Neural progenitor cell (in vitro differentiated cells): ENCODE measurements around the gene UNG. TPM values are rescaled to one million over a fixed set of nuclear protein-coding genes. Genes with fewer than 3 reads are reported as not detected.

Experiments
- DNase-seq: peaks from one replicate; pipeline ENCODE4 v3.0.0-alpha.2; 2016; ENCODE audit warnings: low spot score
- H2AFZ ChIP-seq: fragments of 200-600 bp; sonication (generic); replicated peaks from 2 replicates; pipeline ENCODE4 v1.6.1; 2016; ENCODE audit warnings: antibody characterized with exemption
- H3F3A ChIP-seq: fragments of 200-600 bp; sonication (generic); 2 replicates; pipeline ENCODE4 v1.6.1; 2016; ENCODE audit warnings: antibody characterized with exemption, low read depth
- H3K27ac ChIP-seq: fragments of 200-600 bp; sonication (generic); 2 replicates; pipeline ENCODE4 v1.5.1; 2016; ENCODE audit warnings: mild to moderate bottlenecking
- H3K27me3 ChIP-seq: fragments of 200-600 bp; sonication (generic); 2 replicates; pipeline ENCODE4 v1.6.1; 2016; ENCODE audit warnings: mild to moderate bottlenecking, moderate library complexity
- H3K36me3 ChIP-seq: fragments of 200-600 bp; sonication (generic); 2 replicates; pipeline ENCODE4 v1.5.1; 2016
- H3K4me1 ChIP-seq: fragments of 200-600 bp; sonication (generic); 2 replicates; pipeline ENCODE4 v1.6.1; 2016; ENCODE audit warnings: mixed run types
- H3K4me2 ChIP-seq: fragments of 200-600 bp; sonication (generic); 2 replicates; pipeline ENCODE4 v1.6.1; 2016
- H3K4me3 ChIP-seq: fragments of 200-600 bp; sonication (generic); 2 replicates; pipeline ENCODE4 v1.5.1; 2016
- H3K79me2 ChIP-seq: fragments of 200-600 bp; sonication (generic); 2 replicates; pipeline ENCODE4 v1.6.1; 2016; ENCODE audit warnings: low read depth
- H3K9ac ChIP-seq: fragments of 200-600 bp; sonication (generic); 2 replicates; pipeline ENCODE4 v1.6.1; 2016
- H3K9me3 ChIP-seq: fragments of 200-600 bp; sonication (generic); 2 replicates; pipeline ENCODE4 v1.5.1; 2016; ENCODE audit warnings: low read depth
- H4K20me1 ChIP-seq: fragments of 200-600 bp; sonication (generic); 2 replicates; pipeline ENCODE4 v1.6.1; 2016; ENCODE audit warnings: low read depth
- H3K27ac Mint-ChIP-seq: 3 replicates; pipeline ENCODE4 v1.8.0; 2021; ENCODE audit warnings: mixed read lengths
- H3K27me3 Mint-ChIP-seq: 2 replicates; pipeline ENCODE4 v1.8.0; 2022; ENCODE audit warnings: low read depth, mild to moderate bottlenecking, inconsistent platforms, moderate library complexity, mixed read lengths; ENCODE audit not compliant: insufficient read depth
- H3K36me3 Mint-ChIP-seq: 3 replicates; pipeline ENCODE4 v1.8.0; 2021; ENCODE audit warnings: mixed read lengths
- H3K4me1 Mint-ChIP-seq: 3 replicates; pipeline ENCODE4 v1.8.0; 2021; ENCODE audit warnings: mixed read lengths
- H3K4me3 Mint-ChIP-seq: 3 replicates; pipeline ENCODE4 v1.8.0; 2021; ENCODE audit warnings: mild to moderate bottlenecking, moderate library complexity, mixed read lengths
- H3K9me3 Mint-ChIP-seq: 3 replicates; pipeline ENCODE4 v1.8.0; 2020; ENCODE audit warnings: mixed read lengths
- EZH2 ChIP-seq: fragments of 200-600 bp; sonication (generic); IDR thresholded peaks from 2 replicates; pipeline ENCODE4 v1.6.1; 2017; ENCODE audit warnings: antibody characterized with exemption, mild to moderate bottlenecking, moderate library complexity
- EZH2phosphoT487 ChIP-seq: fragments of 200-600 bp; sonication (generic); IDR thresholded peaks from 2 replicates; pipeline ENCODE4 v1.6.1; 2017; ENCODE audit warnings: antibody characterized with exemption
- total RNA-seq: library from RNA; depleted of rRNA; stranded (reverse); fragments of >200 nt; gene quantifications from 2 replicates; pipeline ENCODE4 v1.2.3, GENCODE V29; 2015; ENCODE audit warnings: low replicate concordance
- TF ChIP-seq, protein P1 (sequence below): fragments of 200-600 bp; sonication (generic); IDR thresholded peaks from 2 replicates; pipeline ENCODE4 v1.5.1; 2017; ENCODE audit warnings: antibody characterized with exemption, mild to moderate bottlenecking

UNG gene
- total RNA-seq, 1 donor from 2014 or later = 71.0 TPM

GRCh38 chr12:109126784-109127183 lies 29.4 kb downstream of the UNG start:
- no peaks in the 10 kb centered on the region for H3K36me3 Mint-ChIP-seq
- TF ChIP-seq EZH2 (no peak), EZH2phosphoT487 (no peak)
- TF ChIP-seq, protein P1, sequence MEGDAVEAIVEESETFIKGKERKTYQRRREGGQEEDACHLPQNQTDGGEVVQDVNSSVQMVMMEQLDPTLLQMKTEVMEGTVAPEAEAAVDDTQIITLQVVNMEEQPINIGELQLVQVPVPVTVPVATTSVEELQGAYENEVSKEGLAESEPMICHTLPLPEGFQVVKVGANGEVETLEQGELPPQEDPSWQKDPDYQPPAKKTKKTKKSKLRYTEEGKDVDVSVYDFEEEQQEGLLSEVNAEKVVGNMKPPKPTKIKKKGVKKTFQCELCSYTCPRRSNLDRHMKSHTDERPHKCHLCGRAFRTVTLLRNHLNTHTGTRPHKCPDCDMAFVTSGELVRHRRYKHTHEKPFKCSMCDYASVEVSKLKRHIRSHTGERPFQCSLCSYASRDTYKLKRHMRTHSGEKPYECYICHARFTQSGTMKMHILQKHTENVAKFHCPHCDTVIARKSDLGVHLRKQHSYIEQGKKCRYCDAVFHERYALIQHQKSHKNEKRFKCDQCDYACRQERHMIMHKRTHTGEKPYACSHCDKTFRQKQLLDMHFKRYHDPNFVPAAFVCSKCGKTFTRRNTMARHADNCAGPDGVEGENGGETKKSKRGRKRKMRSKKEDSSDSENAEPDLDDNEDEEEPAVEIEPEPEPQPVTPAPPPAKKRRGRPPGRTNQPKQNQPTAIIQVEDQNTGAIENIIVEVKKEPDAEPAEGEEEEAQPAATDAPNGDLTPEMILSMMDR = no peak
- no peaks in the 10 kb centered on the region for H3K79me2 ChIP-seq

DNA sequence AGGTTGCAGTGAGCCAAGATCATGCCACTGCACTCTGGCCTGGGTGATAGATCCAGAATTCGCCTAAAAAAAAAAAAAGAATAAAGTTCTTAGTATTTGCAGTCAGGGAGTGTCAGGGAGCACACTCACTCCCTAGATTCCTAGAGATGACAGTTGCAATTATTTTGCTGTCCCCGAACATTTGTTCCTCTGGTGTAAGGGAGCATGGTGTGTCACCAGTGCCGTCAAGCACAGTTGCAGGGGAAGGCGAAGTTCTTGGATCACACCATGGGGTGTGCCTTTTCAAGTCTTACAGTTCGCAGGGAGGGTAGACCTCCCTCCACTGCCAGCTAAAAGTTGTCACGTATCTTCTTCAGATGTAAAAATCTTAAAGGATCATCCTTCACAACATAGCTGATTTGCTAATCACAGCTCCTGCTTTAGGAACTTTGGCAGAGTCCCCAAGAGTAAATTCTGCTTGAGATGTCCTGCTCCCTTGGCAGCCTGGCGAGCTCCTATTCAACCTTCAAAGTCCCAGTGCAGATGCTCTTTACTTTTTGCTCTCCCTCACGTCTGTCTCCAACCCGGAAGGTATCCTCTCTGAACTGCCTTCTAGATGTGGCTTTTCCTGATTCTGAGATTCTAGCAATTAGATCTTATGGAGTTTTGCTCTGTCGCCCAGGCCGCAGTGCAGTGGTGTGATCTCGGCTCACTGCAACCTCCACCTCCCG lies 30.3 kb downstream of the UNG start:
- Mint-ChIP-seq H3K27ac (no peak overlapping the region), H3K36me3 (no peaks in the 10 kb centered on the region)

More at GRCh38 chr12:109126784-109127183, 29.4 kb downstream of the UNG start:
- Histone ChIP-seq H4K20me1 (no peaks in the 10 kb centered on the region), H3K27ac (no peak overlapping the region), H3K9me3 (no peaks in the 10 kb centered on the region), H3K36me3 (no peaks in the 10 kb centered on the region), H3K9ac (no peak overlapping the region), H3K4me3 (no peak overlapping the region), H3K27me3 (no peaks in the 10 kb centered on the region), H3K4me2 (no peak overlapping the region), H3K4me1 (peaks cover 6% of the 10 kb centered on the region), H3F3A (no peaks in the 10 kb centered on the region), H2AFZ (no peak overlapping the region)
- Mint-ChIP-seq H3K4me3 (no peak overlapping the region), H3K27ac (no peak overlapping the region), H3K4me1 (peaks cover 3% of the 10 kb centered on the region), H3K27me3 (peaks cover under 1% of the 10 kb centered on the region), H3K9me3 (no peaks in the 10 kb centered on the region)
- no peak for DNase-seq

GRCh38 chr12:109130297-109131153 lies 33.1 kb downstream of the UNG start:
- Histone ChIP-seq H3K9ac (no peak overlapping the region), H3K9me3 (no peaks in the 10 kb centered on the region), H3K36me3 (no peaks in the 10 kb centered on the region), H3K79me2 (no peaks in the 10 kb centered on the region), H3F3A (no peaks in the 10 kb centered on the region), H4K20me1 (no peaks in the 10 kb centered on the region), H3K4me1 (peaks cover 6% of the 10 kb centered on the region), H2AFZ (no peak overlapping the region), H3K4me2 (no peak overlapping the region), H3K4me3 (no peak overlapping the region), H3K27ac (no peak overlapping the region), H3K27me3 (no peaks in the 10 kb centered on the region)
- no peak overlapping the region for H3K4me3 Mint-ChIP-seq
- DNase-seq = no peak
- H3K9me3 Mint-ChIP-seq = peaks cover 5% of the 10 kb centered on the region
- H3K27me3 Mint-ChIP-seq = peaks cover 5% of the 10 kb centered on the region
- TF ChIP-seq EZH2 (no peak), EZH2phosphoT487 (no peak)
- TF ChIP-seq, protein P1 = no peak
- no peaks in the 10 kb centered on the region for H3K36me3 Mint-ChIP-seq
- H3K27ac Mint-ChIP-seq = peak overlapping the region; percentile 10
- peaks cover 3% of the 10 kb centered on the region for H3K4me1 Mint-ChIP-seq

More for the DNA sequence above, 30.3 kb downstream of the UNG start:
- Histone ChIP-seq H4K20me1 (no peaks in the 10 kb centered on the region), H3K9ac (no peak overlapping the region), H3K79me2 (no peaks in the 10 kb centered on the region), H3K27me3 (no peaks in the 10 kb centered on the region), H3K9me3 (no peaks in the 10 kb centered on the region), H3K4me3 (no peak overlapping the region), H3K4me1 (peaks cover 6% of the 10 kb centered on the region), H3F3A (no peaks in the 10 kb centered on the region), H3K36me3 (no peaks in the 10 kb centered on the region), H3K27ac (no peak overlapping the region), H2AFZ (no peak overlapping the region), H3K4me2 (no peak overlapping the region)
- no peak for DNase-seq
- Mint-ChIP-seq H3K27me3 (peaks cover 2% of the 10 kb centered on the region), H3K4me3 (no peak overlapping the region), H3K9me3 (no peaks in the 10 kb centered on the region), H3K4me1 (peaks cover 3% of the 10 kb centered on the region)
- TF ChIP-seq EZH2 (no peak), EZH2phosphoT487 (no peak)
- TF ChIP-seq, protein P1 = no peak
